Neural cell (in vitro differentiated cells): ENCODE results near the gene RERE.

Experiments
- EZH2 ChIP-seq: fragments of 200-600, 300-800 bp; shearing (Covaris generic), sonication (generic); IDR thresholded peaks from 2 replicates; pipeline ENCODE4 v1.6.1; 2014; ENCODE audit warnings: antibody characterized with exemption, low read length, borderline replicate concordance, mild to moderate bottlenecking; ENCODE audit not compliant: insufficient read depth, poor library complexity, severe bottlenecking
- RAD21 ChIP-seq: fragments of 450-650 bp; conservative IDR thresholded peaks from 2 replicates; pipeline ENCODE4 v1.6.1; 2014; ENCODE audit warnings: antibody characterized with exemption, mild to moderate bottlenecking, moderate library complexity
- TF ChIP-seq, protein P1 (sequence below): fragments of 450-650 bp; IDR thresholded peaks from 2 replicates; pipeline ENCODE4 v1.5.1; 2014; ENCODE audit warnings: antibody characterized with exemption, mild to moderate bottlenecking, moderate library complexity; ENCODE audit not compliant: poor library complexity, severe bottlenecking
- TF ChIP-seq, protein P2 (sequence below): IDR thresholded peaks from 2 replicates; pipeline ENCODE4 v1.6.1; 2012; ENCODE audit warnings: borderline replicate concordance

DNA sequence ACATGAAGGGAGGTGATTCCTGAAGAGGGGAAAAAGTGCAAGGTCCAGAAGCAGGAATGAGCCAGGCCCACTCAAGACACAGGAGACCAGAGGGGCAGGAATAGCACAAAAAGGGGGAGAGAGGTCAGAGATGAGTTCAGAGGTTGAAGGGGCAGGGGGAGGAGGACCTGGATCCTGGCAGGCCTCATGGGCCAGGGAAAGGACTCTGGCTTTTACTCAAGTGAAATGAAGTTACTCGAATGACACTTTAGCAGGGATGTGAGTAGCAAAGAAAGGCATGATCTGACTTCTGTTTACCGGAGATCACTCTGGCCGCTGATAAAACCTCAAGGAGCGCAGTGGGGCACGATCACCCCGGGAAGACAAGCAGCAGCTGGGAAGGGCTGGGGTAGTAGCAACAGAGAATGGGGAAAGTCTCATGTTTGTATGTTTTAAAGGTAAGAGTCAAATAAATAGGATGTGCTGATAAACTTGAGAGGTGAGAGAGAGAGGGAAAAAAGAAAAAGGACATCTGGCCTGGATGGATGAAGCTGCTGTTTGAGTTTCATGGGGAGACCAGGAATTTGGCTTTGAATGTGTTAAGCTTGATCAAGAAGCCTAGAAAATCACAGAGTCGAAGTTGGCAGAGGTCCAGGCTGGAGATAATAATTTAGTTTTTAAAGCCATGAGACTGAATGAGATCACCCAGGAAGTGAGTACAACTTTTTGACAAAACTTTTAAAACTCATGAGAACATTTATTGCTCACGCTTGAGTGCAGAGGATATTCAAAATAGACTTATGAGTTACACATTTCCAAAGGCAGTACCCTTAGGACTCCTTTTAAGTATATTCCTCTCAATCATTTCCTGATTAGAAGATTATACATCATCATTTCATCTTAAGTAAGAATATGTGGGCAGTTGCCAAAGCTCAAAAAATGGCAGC, 156.0 kb downstream of the RERE start:
- TF ChIP-seq, protein P1, sequence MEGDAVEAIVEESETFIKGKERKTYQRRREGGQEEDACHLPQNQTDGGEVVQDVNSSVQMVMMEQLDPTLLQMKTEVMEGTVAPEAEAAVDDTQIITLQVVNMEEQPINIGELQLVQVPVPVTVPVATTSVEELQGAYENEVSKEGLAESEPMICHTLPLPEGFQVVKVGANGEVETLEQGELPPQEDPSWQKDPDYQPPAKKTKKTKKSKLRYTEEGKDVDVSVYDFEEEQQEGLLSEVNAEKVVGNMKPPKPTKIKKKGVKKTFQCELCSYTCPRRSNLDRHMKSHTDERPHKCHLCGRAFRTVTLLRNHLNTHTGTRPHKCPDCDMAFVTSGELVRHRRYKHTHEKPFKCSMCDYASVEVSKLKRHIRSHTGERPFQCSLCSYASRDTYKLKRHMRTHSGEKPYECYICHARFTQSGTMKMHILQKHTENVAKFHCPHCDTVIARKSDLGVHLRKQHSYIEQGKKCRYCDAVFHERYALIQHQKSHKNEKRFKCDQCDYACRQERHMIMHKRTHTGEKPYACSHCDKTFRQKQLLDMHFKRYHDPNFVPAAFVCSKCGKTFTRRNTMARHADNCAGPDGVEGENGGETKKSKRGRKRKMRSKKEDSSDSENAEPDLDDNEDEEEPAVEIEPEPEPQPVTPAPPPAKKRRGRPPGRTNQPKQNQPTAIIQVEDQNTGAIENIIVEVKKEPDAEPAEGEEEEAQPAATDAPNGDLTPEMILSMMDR = no peak
- TF ChIP-seq RAD21 = no peak
- no peak for TF ChIP-seq EZH2
- TF ChIP-seq, protein P2, sequence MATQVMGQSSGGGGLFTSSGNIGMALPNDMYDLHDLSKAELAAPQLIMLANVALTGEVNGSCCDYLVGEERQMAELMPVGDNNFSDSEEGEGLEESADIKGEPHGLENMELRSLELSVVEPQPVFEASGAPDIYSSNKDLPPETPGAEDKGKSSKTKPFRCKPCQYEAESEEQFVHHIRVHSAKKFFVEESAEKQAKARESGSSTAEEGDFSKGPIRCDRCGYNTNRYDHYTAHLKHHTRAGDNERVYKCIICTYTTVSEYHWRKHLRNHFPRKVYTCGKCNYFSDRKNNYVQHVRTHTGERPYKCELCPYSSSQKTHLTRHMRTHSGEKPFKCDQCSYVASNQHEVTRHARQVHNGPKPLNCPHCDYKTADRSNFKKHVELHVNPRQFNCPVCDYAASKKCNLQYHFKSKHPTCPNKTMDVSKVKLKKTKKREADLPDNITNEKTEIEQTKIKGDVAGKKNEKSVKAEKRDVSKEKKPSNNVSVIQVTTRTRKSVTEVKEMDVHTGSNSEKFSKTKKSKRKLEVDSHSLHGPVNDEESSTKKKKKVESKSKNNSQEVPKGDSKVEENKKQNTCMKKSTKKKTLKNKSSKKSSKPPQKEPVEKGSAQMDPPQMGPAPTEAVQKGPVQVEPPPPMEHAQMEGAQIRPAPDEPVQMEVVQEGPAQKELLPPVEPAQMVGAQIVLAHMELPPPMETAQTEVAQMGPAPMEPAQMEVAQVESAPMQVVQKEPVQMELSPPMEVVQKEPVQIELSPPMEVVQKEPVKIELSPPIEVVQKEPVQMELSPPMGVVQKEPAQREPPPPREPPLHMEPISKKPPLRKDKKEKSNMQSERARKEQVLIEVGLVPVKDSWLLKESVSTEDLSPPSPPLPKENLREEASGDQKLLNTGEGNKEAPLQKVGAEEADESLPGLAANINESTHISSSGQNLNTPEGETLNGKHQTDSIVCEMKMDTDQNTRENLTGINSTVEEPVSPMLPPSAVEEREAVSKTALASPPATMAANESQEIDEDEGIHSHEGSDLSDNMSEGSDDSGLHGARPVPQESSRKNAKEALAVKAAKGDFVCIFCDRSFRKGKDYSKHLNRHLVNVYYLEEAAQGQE = no peak
